Osteocyte (in vitro differentiated cells): ENCODE results near the gene SPRY1. TPM values are rescaled to one million over a fixed set of nuclear protein-coding genes. Genes with fewer than 3 reads are reported as not detected.

Experiments used
- DNase-seq: peaks from one replicate; pipeline ENCODE4 v3.0.0; 2021; ENCODE audit warnings: mixed read lengths; ENCODE audit not compliant: unreplicated experiment; ENCODE audit errors: extremely low spot score
- H3K27ac Mint-ChIP-seq: one replicate; pipeline ENCODE4 v1.8.0; 2021; ENCODE audit warnings: mild to moderate bottlenecking, mixed read lengths; ENCODE audit not compliant: unreplicated experiment
- H3K27me3 Mint-ChIP-seq: one replicate; pipeline ENCODE4 v1.8.0; 2021; ENCODE audit warnings: mixed read lengths; ENCODE audit not compliant: unreplicated experiment
- H3K36me3 Mint-ChIP-seq: one replicate; pipeline ENCODE4 v1.8.0; 2021; ENCODE audit warnings: mixed read lengths; ENCODE audit not compliant: unreplicated experiment
- H3K4me1 Mint-ChIP-seq: one replicate; pipeline ENCODE4 v1.8.0; 2021; ENCODE audit warnings: mixed read lengths; ENCODE audit not compliant: unreplicated experiment
- H3K4me3 Mint-ChIP-seq: one replicate; pipeline ENCODE4 v1.8.0; 2021; ENCODE audit warnings: mild to moderate bottlenecking, moderate library complexity, mixed read lengths; ENCODE audit not compliant: unreplicated experiment
- H3K9me3 Mint-ChIP-seq: one replicate; pipeline ENCODE4 v1.8.0; 2021; ENCODE audit warnings: mixed read lengths; ENCODE audit not compliant: unreplicated experiment
- total RNA-seq: library from RNA; stranded (reverse); gene quantifications from 2 replicates; pipeline ENCODE4 v1.2.1, GENCODE V29; 2021
- TF ChIP-seq, protein P1 (sequence below): fragments of 200-600 bp; sonication (generic); IDR thresholded peaks from 2 replicates; pipeline ENCODE4 v1.5.0; 2021; ENCODE audit warnings: antibody characterized with exemption, mild to moderate bottlenecking, moderate library complexity

SPRY1 gene
- total RNA-seq, 1 donor from 2014 or later, result 51.7 TPM

DNA sequence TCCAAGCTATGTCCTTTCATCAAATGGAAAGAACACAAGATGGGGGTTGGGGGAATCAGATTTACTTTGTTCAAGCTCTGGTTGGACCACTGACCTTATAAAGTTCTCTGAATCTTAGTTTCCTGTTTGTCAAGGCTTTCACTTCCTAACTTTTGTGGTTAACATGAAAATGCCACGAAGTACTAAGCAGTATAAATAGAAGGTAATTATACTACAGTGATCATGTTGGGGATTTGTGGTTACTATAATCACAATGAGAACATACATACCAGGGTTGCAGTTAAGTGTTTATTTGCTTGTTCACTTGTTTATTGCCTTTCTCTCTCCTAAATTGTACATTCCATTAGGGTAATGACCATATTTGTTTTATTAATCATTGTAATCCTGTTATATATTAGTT is 53.2 kb downstream of the SPRY1 start:
- Mint-ChIP-seq H3K4me1 (peaks cover 21% of the 10 kb centered on the region), H3K4me3 (no peak overlapping the region), H3K9me3 (no peaks in the 10 kb centered on the region), H3K27ac (no peak overlapping the region), H3K36me3 (no peaks in the 10 kb centered on the region), H3K27me3 (no peaks in the 10 kb centered on the region)
- TF ChIP-seq, protein P1, sequence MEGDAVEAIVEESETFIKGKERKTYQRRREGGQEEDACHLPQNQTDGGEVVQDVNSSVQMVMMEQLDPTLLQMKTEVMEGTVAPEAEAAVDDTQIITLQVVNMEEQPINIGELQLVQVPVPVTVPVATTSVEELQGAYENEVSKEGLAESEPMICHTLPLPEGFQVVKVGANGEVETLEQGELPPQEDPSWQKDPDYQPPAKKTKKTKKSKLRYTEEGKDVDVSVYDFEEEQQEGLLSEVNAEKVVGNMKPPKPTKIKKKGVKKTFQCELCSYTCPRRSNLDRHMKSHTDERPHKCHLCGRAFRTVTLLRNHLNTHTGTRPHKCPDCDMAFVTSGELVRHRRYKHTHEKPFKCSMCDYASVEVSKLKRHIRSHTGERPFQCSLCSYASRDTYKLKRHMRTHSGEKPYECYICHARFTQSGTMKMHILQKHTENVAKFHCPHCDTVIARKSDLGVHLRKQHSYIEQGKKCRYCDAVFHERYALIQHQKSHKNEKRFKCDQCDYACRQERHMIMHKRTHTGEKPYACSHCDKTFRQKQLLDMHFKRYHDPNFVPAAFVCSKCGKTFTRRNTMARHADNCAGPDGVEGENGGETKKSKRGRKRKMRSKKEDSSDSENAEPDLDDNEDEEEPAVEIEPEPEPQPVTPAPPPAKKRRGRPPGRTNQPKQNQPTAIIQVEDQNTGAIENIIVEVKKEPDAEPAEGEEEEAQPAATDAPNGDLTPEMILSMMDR, result no peak
- no peak for DNase-seq

DNA sequence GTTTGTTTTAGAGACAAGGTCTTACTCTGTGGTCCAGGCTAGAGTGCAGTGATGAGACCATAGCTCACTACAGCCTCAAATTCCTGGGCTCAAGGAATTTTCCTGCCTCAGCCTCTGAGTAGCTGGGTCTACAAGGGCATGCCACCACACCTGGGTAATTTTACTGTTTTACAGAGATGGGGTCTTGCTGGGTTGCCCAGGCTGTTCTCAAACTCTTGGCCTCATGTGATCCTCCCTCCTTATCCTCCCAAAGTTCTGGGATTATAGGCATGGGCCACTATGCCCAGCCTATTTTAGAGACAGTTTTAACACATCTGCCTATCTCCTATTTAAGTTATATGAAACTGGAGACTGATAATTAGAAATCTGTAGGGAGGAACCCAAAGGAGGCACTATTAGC is 53.8 kb downstream of the SPRY1 start:
- TF ChIP-seq, protein P1, result no peak
- Mint-ChIP-seq H3K4me3 (no peak overlapping the region), H3K27me3 (no peaks in the 10 kb centered on the region), H3K4me1 (peaks cover 21% of the 10 kb centered on the region), H3K36me3 (no peaks in the 10 kb centered on the region), H3K27ac (no peak overlapping the region), H3K9me3 (no peaks in the 10 kb centered on the region)
- no peak for DNase-seq

DNA sequence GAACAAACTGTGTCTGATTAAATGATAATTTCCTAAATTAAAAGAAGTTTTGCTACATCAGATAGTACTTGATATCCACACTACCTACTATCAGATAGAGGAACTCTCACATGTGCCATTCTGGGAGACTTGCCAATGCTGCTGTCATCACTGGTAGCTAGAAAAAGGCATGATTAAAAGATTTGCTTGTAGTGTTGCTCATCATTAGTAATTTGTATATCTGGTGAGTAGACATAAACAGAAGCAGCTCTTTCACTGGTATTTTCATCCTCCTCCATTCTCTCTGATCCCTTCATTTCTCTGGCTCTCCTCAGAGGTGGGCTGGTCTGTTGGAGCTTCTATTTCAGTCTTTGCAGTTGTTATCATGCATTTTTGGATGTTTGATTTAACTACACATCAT is 56.0 kb downstream of the SPRY1 start:
- peaks cover 17% of the 10 kb centered on the region for H3K4me1 Mint-ChIP-seq
- H3K9me3 Mint-ChIP-seq, result no peaks in the 10 kb centered on the region
- no peak overlapping the region for H3K27ac Mint-ChIP-seq
- DNase-seq, result no peak
- no peaks in the 10 kb centered on the region for H3K36me3 Mint-ChIP-seq
- H3K27me3 Mint-ChIP-seq, result no peaks in the 10 kb centered on the region
- TF ChIP-seq, protein P1, result no peak
- no peak overlapping the region for H3K4me3 Mint-ChIP-seq

DNA sequence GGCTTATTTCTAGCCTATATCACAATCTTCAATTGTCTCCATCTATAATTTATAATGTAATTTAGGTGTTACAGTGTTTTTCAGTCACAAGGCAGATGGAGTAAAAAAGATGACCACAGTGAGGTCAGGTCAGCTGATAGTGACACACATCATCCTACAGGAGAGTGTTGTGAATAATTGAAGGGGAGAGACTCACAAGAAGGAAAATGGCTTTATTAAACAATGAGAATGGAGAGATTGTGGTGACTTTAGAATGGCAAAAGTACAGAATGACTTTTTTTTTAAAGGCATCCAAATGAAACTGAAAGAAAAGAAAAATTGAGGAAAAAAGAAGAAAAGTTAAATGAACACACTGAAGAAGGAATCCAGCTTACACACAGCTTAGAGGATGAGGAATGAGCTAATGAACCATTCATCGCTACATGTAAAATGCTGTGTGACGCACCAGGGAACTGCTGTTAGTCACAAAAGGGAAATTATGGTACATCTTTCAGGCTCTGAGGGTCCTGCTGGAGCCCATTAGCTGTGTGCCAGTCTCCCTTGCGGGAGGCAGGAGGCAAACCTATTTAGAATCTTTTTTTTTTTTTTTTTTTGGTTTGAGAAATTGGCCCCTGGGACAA is 56.6 kb downstream of the SPRY1 start:
- Mint-ChIP-seq H3K4me3 (no peak overlapping the region), H3K4me1 (peaks cover 17% of the 10 kb centered on the region), H3K27ac (no peak overlapping the region), H3K27me3 (no peaks in the 10 kb centered on the region), H3K9me3 (no peaks in the 10 kb centered on the region), H3K36me3 (no peaks in the 10 kb centered on the region)
- TF ChIP-seq, protein P1, result no peak
- DNase-seq, result no peak
